Kasumi-1 (cell line): ENCODE results near the gene TRIM15.

ENCODE experiments used
- DNase-seq, 2 experiments: peaks; one replicate each; lab custom pipeline; 2025; lab: John Stamatoyannopoulos, UW

TRIM15 gene

GRCh38 chr6:30145818-30146217, 17.5 kb upstream of the TRIM15 start:
- DNase-seq, result no peak

- DNase-seq, result no peak
These were observed 16.2 kb upstream of the TRIM15 start for GRCh38 chr6:30147096-30147495.

GRCh38 chr6:30149234-30149633, 14.1 kb upstream of the TRIM15 start:
- DNase-seq, result no peak

GRCh38 chr6:30149858-30150550, 13.3 kb upstream of the TRIM15 start:
- DNase-seq, result no peak

- no peak for DNase-seq
These were observed 12.5 kb upstream of the TRIM15 start for GRCh38 chr6:30150671-30151395.

GRCh38 chr6:30151580-30151979, 11.8 kb upstream of the TRIM15 start:
- peak; percentile 78 to 82 for DNase-seq

- DNase-seq, result no peak
These were observed 11.2 kb upstream of the TRIM15 start for GRCh38 chr6:30152016-30152673.

GRCh38 chr6:30152910-30153610, 10.3 kb upstream of the TRIM15 start:
- DNase-seq, result peak in 1 of 2 experiments; percentile 14

- no peak for DNase-seq
These were observed 9.3 kb upstream of the TRIM15 start for GRCh38 chr6:30154061-30154460.

GRCh38 chr6:30154709-30155519, 8.4 kb upstream of the TRIM15 start:
- DNase-seq, result no peak

- no peak for DNase-seq
These were observed 7.7 kb upstream of the TRIM15 start for GRCh38 chr6:30155520-30156261.

GRCh38 chr6:30156262-30156599, 7.1 kb upstream of the TRIM15 start:
- DNase-seq, result peak; percentile 57 to 60

- DNase-seq, result no peak
These were observed 6.6 kb upstream of the TRIM15 start for GRCh38 chr6:30156774-30157173.

GRCh38 chr6:30157581-30157980, 5.8 kb upstream of the TRIM15 start:
- DNase-seq, result no peak

GRCh38 chr6:30157999-30158398, 5.3 kb upstream of the TRIM15 start:
- no peak for DNase-seq

GRCh38 chr6:30158475-30159040, 4.8 kb upstream of the TRIM15 start:
- no peak for DNase-seq

GRCh38 chr6:30160008-30160784, 3.1 kb upstream of the TRIM15 start:
- no peak for DNase-seq

- DNase-seq, result no peak
These were observed 2.4 kb upstream of the TRIM15 start, which contains the start of gene TRIM10 for GRCh38 chr6:30160785-30161531. Gene TRIM10 (minus strand): TSS chr6:30161211. CDS start chr6:30160858, 353 bp downstream.
